ENCODE measurements around the gene NTM.
A peak's percentile ranks its signal among the peaks of the same experiment; 100 is the strongest.

The NTM gene

GRCh38 chr11:131980199-131980598, 609.8 kb downstream of the NTM start:
- Histone ChIP-seq H2BK5ac (ENCODE audit: low read depth, low read length, poor library complexity, severe bottlenecking) (no peak overlapping the region), H3K4me3 (ENCODE audit: insufficient read depth in 1 of 2, low read depth in 1 of 2, low read length in 2 of 2) (no peak overlapping the region), H3K9me3 (ENCODE audit: control insufficient read depth, low read length) (no peaks in the 10 kb centered on the region), H4K91ac (ENCODE audit: low read length) (no peak overlapping the region), H3K4me2 (ENCODE audit: low read length, poor library complexity, severe bottlenecking) (no peak overlapping the region), H2AK5ac (ENCODE audit: low read length, severe bottlenecking) (peak overlapping the region; percentile 63), H3K23ac (ENCODE audit: low read length in 2 of 2) (no peak overlapping the region), H2AFZ (ENCODE audit: low read depth, low read length) (no peak overlapping the region), H2BK15ac (ENCODE audit: low read depth, poor library complexity, severe bottlenecking) (no peak overlapping the region), H3K4me1 (ENCODE audit: control insufficient read depth, insufficient read depth, low read depth, low read length) (peaks cover 6% of the 10 kb centered on the region), H3K79me1 (replicated peaks; ENCODE audit: low read length, poor library complexity, severe bottlenecking) (peaks cover 10% of the 10 kb centered on the region), H3K18ac (ENCODE audit: low read depth in 1 of 2, low read length in 2 of 2) (no peak overlapping the region), H4K8ac (ENCODE audit: low read length) (no peak overlapping the region), H3K9ac (ENCODE audit: low read length) (no peak overlapping the region), H3K27me3 (ENCODE audit: control insufficient read depth in 1 of 2, insufficient read depth in 1 of 2, low read length in 2 of 2) (no peaks in the 10 kb centered on the region), H3K4ac (ENCODE audit: low read depth in 1 of 2, low read length in 2 of 2) (no peak overlapping the region), H3K14ac (ENCODE audit: low read length in 2 of 2) (no peak overlapping the region), H3K27ac (ENCODE audit: low read length, poor library complexity, severe bottlenecking) (no peak overlapping the region), H3K36me3 (ENCODE audit: control insufficient read depth in 1 of 2, insufficient read depth in 2 of 2, low read depth in 1 of 2, low read length in 2 of 2) (no peaks in the 10 kb centered on the region), H2BK12ac (ENCODE audit: low read length in 2 of 2) (no peak overlapping the region), H2BK120ac (ENCODE audit: low read depth, low read length) (no peak overlapping the region)
- DNase-seq, result no peak
- WGBS, result 69% methylated on average over 3 of the region's 3 CpGs

GRCh38 chr11:131980888-131981668, 610.7 kb downstream of the NTM start:
- WGBS, result 74% methylated on average over 6 of the region's 11 CpGs
- no peak overlapping the region for H3K4ac ChIP-seq (ENCODE audit: low read depth in 1 of 2, low read length in 2 of 2)
- H2AFZ ChIP-seq (ENCODE audit: low read depth, low read length), result peak overlapping the region; percentile 31
- H3K18ac ChIP-seq (ENCODE audit: low read depth in 1 of 2, low read length in 2 of 2), result peak overlapping the region in 1 of 2 experiments; percentile 49
- H3K9me3 ChIP-seq (ENCODE audit: control insufficient read depth, low read length), result no peaks in the 10 kb centered on the region
- no peak overlapping the region for H2BK12ac ChIP-seq (ENCODE audit: low read length in 2 of 2)
- H3K14ac ChIP-seq (ENCODE audit: low read length in 2 of 2), result no peak overlapping the region
- H3K4me3 ChIP-seq (ENCODE audit: insufficient read depth in 1 of 2, low read depth in 1 of 2, low read length in 2 of 2), result peak overlapping the region in 1 of 2 experiments; percentile 49
- H3K27me3 ChIP-seq (ENCODE audit: control insufficient read depth in 1 of 2, insufficient read depth in 1 of 2, low read length in 2 of 2), result no peaks in the 10 kb centered on the region
- H3K23ac ChIP-seq (ENCODE audit: low read length in 2 of 2), result no peak overlapping the region
- no peak overlapping the region for H2BK15ac ChIP-seq (ENCODE audit: low read depth, poor library complexity, severe bottlenecking)
- H3K9ac ChIP-seq (ENCODE audit: low read length), result peak overlapping the region; percentile 40
- H4K8ac ChIP-seq (ENCODE audit: low read length), result no peak overlapping the region
- peak overlapping the region; percentile 87 for H2AK5ac ChIP-seq (ENCODE audit: low read length, severe bottlenecking)
- no peak overlapping the region for H2BK120ac ChIP-seq (ENCODE audit: low read depth, low read length)
- no peak overlapping the region for H4K91ac ChIP-seq (ENCODE audit: low read length)
- peak; percentile 19 for DNase-seq
- H3K4me2 ChIP-seq (ENCODE audit: low read length, poor library complexity, severe bottlenecking), result no peak overlapping the region
- peaks cover 6% of the 10 kb centered on the region for H3K4me1 ChIP-seq (ENCODE audit: control insufficient read depth, insufficient read depth, low read depth, low read length)
- peaks cover 12% of the 10 kb centered on the region for H3K79me1 ChIP-seq (replicated peaks; ENCODE audit: low read length, poor library complexity, severe bottlenecking)
- no peak overlapping the region for H2BK5ac ChIP-seq (ENCODE audit: low read depth, low read length, poor library complexity, severe bottlenecking)
- peaks cover 0 to 3% of the 10 kb centered on the region in 2 experiments for H3K36me3 ChIP-seq (ENCODE audit: control insufficient read depth in 1 of 2, insufficient read depth in 2 of 2, low read depth in 1 of 2, low read length in 2 of 2)
- H3K27ac ChIP-seq (ENCODE audit: low read length, poor library complexity, severe bottlenecking), result peak overlapping the region; percentile 33

GRCh38 chr11:131982154-131982553, 611.7 kb downstream of the NTM start:
- 72% methylated on average over 3 of the region's 3 CpGs for WGBS
- Histone ChIP-seq H3K27me3 (ENCODE audit: control insufficient read depth in 1 of 2, insufficient read depth in 1 of 2, low read length in 2 of 2) (no peaks in the 10 kb centered on the region), H2BK5ac (ENCODE audit: low read depth, low read length, poor library complexity, severe bottlenecking) (no peak overlapping the region), H3K4me2 (ENCODE audit: low read length, poor library complexity, severe bottlenecking) (no peak overlapping the region), H3K79me1 (replicated peaks; ENCODE audit: low read length, poor library complexity, severe bottlenecking) (peaks cover 12% of the 10 kb centered on the region), H4K91ac (ENCODE audit: low read length) (no peak overlapping the region), H2BK12ac (ENCODE audit: low read length in 2 of 2) (no peak overlapping the region), H3K9me3 (ENCODE audit: control insufficient read depth, low read length) (no peaks in the 10 kb centered on the region), H4K8ac (ENCODE audit: low read length) (no peak overlapping the region), H2BK15ac (ENCODE audit: low read depth, poor library complexity, severe bottlenecking) (no peak overlapping the region), H3K9ac (ENCODE audit: low read length) (no peak overlapping the region), H3K4me1 (ENCODE audit: control insufficient read depth, insufficient read depth, low read depth, low read length) (peaks cover 6% of the 10 kb centered on the region), H3K4me3 (ENCODE audit: insufficient read depth in 1 of 2, low read depth in 1 of 2, low read length in 2 of 2) (no peak overlapping the region), H3K27ac (ENCODE audit: low read length, poor library complexity, severe bottlenecking) (no peak overlapping the region), H3K4ac (ENCODE audit: low read depth in 1 of 2, low read length in 2 of 2) (no peak overlapping the region), H3K14ac (ENCODE audit: low read length in 2 of 2) (no peak overlapping the region), H3K18ac (ENCODE audit: low read depth in 1 of 2, low read length in 2 of 2) (peak overlapping the region in 1 of 2 experiments; percentile 29), H3K36me3 (ENCODE audit: control insufficient read depth in 1 of 2, insufficient read depth in 2 of 2, low read depth in 1 of 2, low read length in 2 of 2) (peaks cover 0 to 3% of the 10 kb centered on the region in 2 experiments), H2AK5ac (ENCODE audit: low read length, severe bottlenecking) (peak overlapping the region; percentile 28), H2BK120ac (ENCODE audit: low read depth, low read length) (no peak overlapping the region), H3K23ac (ENCODE audit: low read length in 2 of 2) (no peak overlapping the region), H2AFZ (ENCODE audit: low read depth, low read length) (no peak overlapping the region)
- no peak for DNase-seq

GRCh38 chr11:131985846-131986301, 615.5 kb downstream of the NTM start:
- Histone ChIP-seq H3K4me3 (ENCODE audit: insufficient read depth in 1 of 2, low read depth in 1 of 2, low read length in 2 of 2) (no peak overlapping the region), H3K14ac (ENCODE audit: low read length in 2 of 2) (no peak overlapping the region), H3K79me1 (replicated peaks; ENCODE audit: low read length, poor library complexity, severe bottlenecking) (peaks cover 17% of the 10 kb centered on the region), H3K4me2 (ENCODE audit: low read length, poor library complexity, severe bottlenecking) (no peak overlapping the region), H2AK5ac (ENCODE audit: low read length, severe bottlenecking) (peak overlapping the region; percentile 24), H2BK12ac (ENCODE audit: low read length in 2 of 2) (no peak overlapping the region), H3K18ac (ENCODE audit: low read depth in 1 of 2, low read length in 2 of 2) (no peak overlapping the region), H3K4me1 (ENCODE audit: control insufficient read depth, insufficient read depth, low read depth, low read length) (peaks cover 9% of the 10 kb centered on the region), H2BK120ac (ENCODE audit: low read depth, low read length) (no peak overlapping the region), H3K9me3 (ENCODE audit: control insufficient read depth, low read length) (no peaks in the 10 kb centered on the region), H3K23ac (ENCODE audit: low read length in 2 of 2) (no peak overlapping the region), H2AFZ (ENCODE audit: low read depth, low read length) (no peak overlapping the region), H3K9ac (ENCODE audit: low read length) (peak overlapping the region; percentile 25), H4K91ac (ENCODE audit: low read length) (no peak overlapping the region), H2BK5ac (ENCODE audit: low read depth, low read length, poor library complexity, severe bottlenecking) (no peak overlapping the region), H3K27ac (ENCODE audit: low read length, poor library complexity, severe bottlenecking) (no peak overlapping the region), H3K36me3 (ENCODE audit: control insufficient read depth in 1 of 2, insufficient read depth in 2 of 2, low read depth in 1 of 2, low read length in 2 of 2) (peaks cover 0 to 3% of the 10 kb centered on the region in 2 experiments), H3K27me3 (ENCODE audit: control insufficient read depth in 1 of 2, insufficient read depth in 1 of 2, low read length in 2 of 2) (no peaks in the 10 kb centered on the region), H4K8ac (ENCODE audit: low read length) (no peak overlapping the region), H3K4ac (ENCODE audit: low read depth in 1 of 2, low read length in 2 of 2) (no peak overlapping the region), H2BK15ac (ENCODE audit: low read depth, poor library complexity, severe bottlenecking) (no peak overlapping the region)
- WGBS, result 66% methylated on average over 4 of the region's 4 CpGs
- no peak for DNase-seq

All from mesenchymal stem cell (in vitro differentiated cells and primary cell).